Endothelial cell of umbilical vein (primary cell): ENCODE results near the gene PANX2. TPM values are rescaled to one million over a fixed set of nuclear protein-coding genes. Genes with fewer than 3 reads are reported as not detected.

Source experiments
- BruUV-seq: library from RNA; stranded (reverse); fragments of 400-500 nt; replicated peaks from 2 replicates; lab custom pipeline; 2021; lab: Mats Ljungman, UMichigan
- CTCF ChIA-PET: fragments of 300-600, 350-600 bp; sonication (Branson Sonifier 250); formaldehyde crosslinking; loops from one replicate; lab custom pipeline; 2021; ENCODE audit warnings: antibody characterized with exemption, inconsistent platforms; lab: Charles Lee
- POLR2A ChIA-PET: fragments of 300-600, 350-600 bp; sonication (Branson Sonifier 250); formaldehyde crosslinking; loops from one replicate; lab custom pipeline; 2021; ENCODE audit warnings: antibody characterized with exemption, inconsistent platforms; lab: Charles Lee
- DNase-seq: peaks from one replicate; pipeline ENCODE4 v3.0.0-alpha.2; 2011; ENCODE audit warnings: low read depth, low spot score
- FAIRE-seq: peaks from 2 replicates; lab custom pipeline; 2011; peaks lifted over from hg19 to GRCh38; lab: Jason Lieb, UNC
- H2AFZ ChIP-seq: 2 replicates; pipeline ENCODE4 v1.6.0; 2012; ENCODE audit warnings: low read depth, low read length, control low read depth, inconsistent platforms
- H3K27ac ChIP-seq: 2 replicates; pipeline ENCODE4 v1.5.1; 2011; ENCODE audit warnings: low read depth, mild to moderate bottlenecking, control low read depth, low read length, moderate library complexity; ENCODE audit not compliant: insufficient read depth
- H3K27me3 ChIP-seq, 2 experiments: 2 replicates each; pipeline versions ENCODE4 v1.6.0 to v1.6.1; 2011; ENCODE audit warnings: low read length in 2 of 2, mixed read lengths in 1 of 2; ENCODE audit not compliant: control insufficient read depth in 2 of 2, insufficient read depth in 2 of 2
- H3K36me3 ChIP-seq, 2 experiments: 2 replicates in 1 of 2; 3 replicates in 1 of 2; pipeline ENCODE4 v1.5.1; 2011; ENCODE audit warnings: low read length in 2 of 2, mild to moderate bottlenecking in 1 of 2, moderate library complexity in 1 of 2; ENCODE audit not compliant: control insufficient read depth in 2 of 2, insufficient read depth in 2 of 2; ENCODE audit errors: extremely low read depth in 1 of 2
- H3K4me1 ChIP-seq: 3 replicates; pipeline ENCODE4 v1.5.1; 2011; ENCODE audit warnings: mild to moderate bottlenecking, low read length; ENCODE audit not compliant: control insufficient read depth, insufficient read depth; ENCODE audit errors: extremely low read depth
- H3K4me2 ChIP-seq: 2 replicates; pipeline ENCODE4 v1.6.1; 2011; ENCODE audit warnings: low read length, control low read depth, mixed read lengths; ENCODE audit not compliant: insufficient read depth
- H3K4me3 ChIP-seq, 3 experiments: fragments of 200-600 bp in 1 of 3; sonication (generic), shearing (Covaris generic) in 1 of 3; replicated peaks in 1 of 3; 2 replicates each; pipeline ENCODE4 v1.5.1; 2011 to 2016; ENCODE audit warnings: control low read depth in 3 of 3, low read length in 3 of 3, mild to moderate bottlenecking in 2 of 3, inconsistent platforms in 1 of 3, low read depth in 1 of 3, moderate library complexity in 1 of 3; ENCODE audit not compliant: insufficient read depth in 1 of 3
- H3K79me2 ChIP-seq: 2 replicates; pipeline ENCODE4 v1.6.0; 2012; ENCODE audit warnings: low read length, inconsistent platforms; ENCODE audit not compliant: control insufficient read depth, insufficient read depth
- H3K9ac ChIP-seq: replicated peaks from 2 replicates; pipeline ENCODE3; 2011; ENCODE audit warnings: low read length, control low read depth; ENCODE audit not compliant: insufficient read depth; ENCODE audit errors: extremely low read depth
- H3K9me1 ChIP-seq: replicated peaks from 3 replicates; pipeline ENCODE4 v1.6.0; 2011; ENCODE audit warnings: mild to moderate bottlenecking, low read length; ENCODE audit not compliant: control insufficient read depth, insufficient read depth; ENCODE audit errors: extremely low read depth
- H3K9me3 ChIP-seq: replicated peaks from 2 replicates; pipeline ENCODE4 v1.5.1; 2012; ENCODE audit warnings: low read length, inconsistent platforms; ENCODE audit not compliant: control insufficient read depth, insufficient read depth
- H4K20me1 ChIP-seq: replicated peaks from 2 replicates; pipeline ENCODE3; 2011; ENCODE audit warnings: mild to moderate bottlenecking, low read length; ENCODE audit not compliant: control insufficient read depth, insufficient read depth; ENCODE audit errors: extremely low read depth
- EZH2 ChIP-seq: IDR thresholded peaks from 2 replicates; pipeline ENCODE4 v1.6.1; 2012; ENCODE audit warnings: borderline replicate concordance, low read depth, mild to moderate bottlenecking, moderate library complexity, low read length, inconsistent platforms; ENCODE audit not compliant: severe bottlenecking
- FOS ChIP-seq: IDR thresholded peaks from 2 replicates; pipeline ENCODE4 v1.6.1; 2011; ENCODE audit warnings: mild to moderate bottlenecking, low read length, moderate library complexity, borderline replicate concordance; ENCODE audit not compliant: insufficient read depth
- GATA2 ChIP-seq: IDR thresholded peaks from 2 replicates; pipeline ENCODE4 v1.7.0; 2011; ENCODE audit warnings: low read depth, mild to moderate bottlenecking, moderate library complexity, mixed read lengths, low read length; ENCODE audit not compliant: insufficient read length, insufficient read depth
- JUN ChIP-seq: IDR thresholded peaks from 2 replicates; pipeline ENCODE4 v1.6.1; 2011; ENCODE audit warnings: borderline replicate concordance, low read depth; ENCODE audit not compliant: insufficient read length, insufficient read depth
- MAX ChIP-seq: IDR thresholded peaks from 2 replicates; pipeline ENCODE4 v1.6.1; 2011; ENCODE audit not compliant: insufficient read depth, insufficient read length
- MYC ChIP-seq: IDR thresholded peaks from one replicate; pipeline ENCODE4 v1.6.1; 2011; ENCODE audit warnings: mild to moderate bottlenecking, low read depth, low read length
- POLR2A ChIP-seq: IDR thresholded peaks from 2 replicates; pipeline ENCODE4 v1.6.1; 2012; ENCODE audit warnings: low read depth, mild to moderate bottlenecking, control low read depth, low read length
- POLR2AphosphoS5 ChIP-seq: IDR thresholded peaks from 2 replicates; pipeline ENCODE4 v1.6.1; 2012; ENCODE audit warnings: low read depth, mild to moderate bottlenecking, control low read depth, low read length, moderate library complexity; ENCODE audit not compliant: insufficient read depth
- dilution Hi-C: fragments of 300-500 bp; cut with MboI; formaldehyde crosslinking; loops from one replicate; pipeline ENCODE4 v1.15.0; 2019; ENCODE audit warnings: low sequenced_read_pairs; ENCODE audit not compliant: extremely low pct_ligation_motif_present
- intact Hi-C: fragments of 100-400 bp; cut with micrococcal nuclease; formaldehyde crosslinking; loops from one replicate; pipeline ENCODE4 v1.10.0; 2022
- polyA plus RNA-seq, 4 experiments: library from polyadenylated mRNA; depleted of rRNA in 3 of 4; stranded (reverse) in 3 of 4; unstranded in 1 of 4; fragments of >200 nt; gene quantifications; 2 replicates each; pipeline versions ENCODE4 v1.2.1 to v1.2.3, GENCODE V29; 2011 to 2012; ENCODE audit warnings: missing spikeins in 1 of 4
- total RNA-seq: library from RNA; stranded (reverse); gene quantifications from 2 replicates; pipeline ENCODE4 v1.2.3, GENCODE V29; 2021
- TF ChIP-seq, protein P1 (sequence below), 2 donors: IDR thresholded peaks; 1 replicate in 1 of 2; 2 replicates in 1 of 2; pipeline ENCODE4 v1.5.1; 2011; ENCODE audit warnings: low read length in 2 of 2, mild to moderate bottlenecking in 2 of 2, moderate library complexity in 2 of 2, control low read depth in 1 of 2, inconsistent platforms in 1 of 2, low read depth in 1 of 2; ENCODE audit not compliant: insufficient read depth in 1 of 2; ENCODE audit errors: extremely low read depth in 1 of 2

The PANX2 gene
- total and polyA plus RNA-seq, 2 donors (not counting 3 experiments of a cell fraction or from before 2014, with no cell fraction given) = 2.5 to 5.1 TPM

GRCh38 chr22:50153056-50153755 lies 17.3 kb upstream of the PANX2 start:
- ChIA-PET POLR2A (no interaction called here), CTCF (no interaction called here)
- BruUV-seq = no TSS peak
- intact Hi-C loops = no loop called here
- H3K36me3 ChIP-seq = peaks cover 19 to 40% of the 10 kb centered on the region in 2 experiments
- H2AFZ ChIP-seq = no peak overlapping the region
- FAIRE-seq = no peak
- H3K9me3 ChIP-seq = no peaks in the 10 kb centered on the region
- H3K9me1 ChIP-seq = no peaks in the 10 kb centered on the region
- H3K4me2 ChIP-seq = no peak overlapping the region
- TF ChIP-seq MYC (no peak), JUN (no peak), EZH2 (no peak), POLR2AphosphoS5 (no peak), POLR2A (no peak), FOS (no peak), GATA2 (no peak), MAX (no peak)
- TF ChIP-seq, protein P1, sequence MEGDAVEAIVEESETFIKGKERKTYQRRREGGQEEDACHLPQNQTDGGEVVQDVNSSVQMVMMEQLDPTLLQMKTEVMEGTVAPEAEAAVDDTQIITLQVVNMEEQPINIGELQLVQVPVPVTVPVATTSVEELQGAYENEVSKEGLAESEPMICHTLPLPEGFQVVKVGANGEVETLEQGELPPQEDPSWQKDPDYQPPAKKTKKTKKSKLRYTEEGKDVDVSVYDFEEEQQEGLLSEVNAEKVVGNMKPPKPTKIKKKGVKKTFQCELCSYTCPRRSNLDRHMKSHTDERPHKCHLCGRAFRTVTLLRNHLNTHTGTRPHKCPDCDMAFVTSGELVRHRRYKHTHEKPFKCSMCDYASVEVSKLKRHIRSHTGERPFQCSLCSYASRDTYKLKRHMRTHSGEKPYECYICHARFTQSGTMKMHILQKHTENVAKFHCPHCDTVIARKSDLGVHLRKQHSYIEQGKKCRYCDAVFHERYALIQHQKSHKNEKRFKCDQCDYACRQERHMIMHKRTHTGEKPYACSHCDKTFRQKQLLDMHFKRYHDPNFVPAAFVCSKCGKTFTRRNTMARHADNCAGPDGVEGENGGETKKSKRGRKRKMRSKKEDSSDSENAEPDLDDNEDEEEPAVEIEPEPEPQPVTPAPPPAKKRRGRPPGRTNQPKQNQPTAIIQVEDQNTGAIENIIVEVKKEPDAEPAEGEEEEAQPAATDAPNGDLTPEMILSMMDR (IDR thresholded peaks at IDR 0.05; ENCODE audit: extremely low read depth in 1 of 2, insufficient read depth in 1 of 2, low read depth in 1 of 2, low read length in 2 of 2) = no peak
- dilution Hi-C loops = no loop called here
- H4K20me1 ChIP-seq = no peaks in the 10 kb centered on the region
- H3K27me3 ChIP-seq = no peaks in the 10 kb centered on the region
- no peaks in the 10 kb centered on the region for H3K79me2 ChIP-seq
- no peak overlapping the region for H3K9ac ChIP-seq
- no peak overlapping the region for H3K4me3 ChIP-seq
- H3K27ac ChIP-seq = no peak overlapping the region
- no peaks in the 10 kb centered on the region for H3K4me1 ChIP-seq
- no peak for DNase-seq
